GM21515 (cell line): ENCODE results near the gene MAPK6.
A peak's percentile ranks its signal among the peaks of the same experiment; 100 is the strongest.

Experiments used
- ATAC-seq: cut with Tn5 transposase; IDR thresholded peaks from one replicate; pipeline ENCODE4 v1.9.1; 2021; ENCODE audit not compliant: unreplicated experiment

The MAPK6 gene

DNA sequence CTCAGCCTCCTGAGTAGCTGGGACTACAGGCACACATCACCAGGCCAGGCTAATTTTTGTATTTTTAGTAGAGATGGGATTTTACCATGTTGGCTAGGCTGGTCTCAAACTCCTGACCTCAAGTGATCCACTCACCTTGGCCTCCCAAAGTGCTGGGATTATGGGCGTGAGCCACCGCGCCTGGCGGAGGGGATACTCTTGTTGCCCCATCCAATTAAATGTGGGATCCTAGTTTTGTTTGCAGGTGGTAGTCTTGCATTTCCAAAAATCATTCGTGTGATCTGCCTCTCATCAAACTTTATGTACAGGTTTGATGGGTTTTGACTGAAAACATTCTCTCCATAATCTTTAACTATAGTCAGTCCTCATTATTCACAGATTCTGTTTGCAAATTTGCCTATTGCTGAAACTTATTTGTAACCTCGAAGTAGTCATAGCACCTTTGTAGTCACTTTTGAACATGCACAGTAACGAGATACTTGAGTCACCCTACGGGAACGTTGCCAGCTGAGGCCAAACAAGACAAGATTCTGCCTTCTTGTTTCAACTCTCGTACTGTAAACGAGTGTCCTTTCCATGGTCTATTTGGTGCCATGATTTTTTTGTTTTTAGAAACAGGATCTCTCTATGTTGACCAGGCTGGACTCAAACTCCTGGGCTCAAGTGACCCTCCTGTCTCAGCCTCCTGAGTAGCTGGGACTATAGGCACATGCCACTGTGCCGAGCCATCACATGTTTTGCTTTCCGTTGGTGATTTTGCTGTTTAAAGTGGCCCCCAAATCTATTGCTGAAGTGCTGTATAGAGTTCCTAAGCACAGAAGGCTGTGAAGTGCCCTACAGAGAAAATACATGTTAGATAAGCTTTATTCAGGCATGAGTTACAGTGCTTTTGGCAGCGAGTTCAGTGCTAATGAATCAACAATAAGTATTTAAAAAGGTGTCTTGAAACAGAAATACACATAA, 8.1 kb upstream of the MAPK6 start:
- no peak for ATAC-seq

DNA sequence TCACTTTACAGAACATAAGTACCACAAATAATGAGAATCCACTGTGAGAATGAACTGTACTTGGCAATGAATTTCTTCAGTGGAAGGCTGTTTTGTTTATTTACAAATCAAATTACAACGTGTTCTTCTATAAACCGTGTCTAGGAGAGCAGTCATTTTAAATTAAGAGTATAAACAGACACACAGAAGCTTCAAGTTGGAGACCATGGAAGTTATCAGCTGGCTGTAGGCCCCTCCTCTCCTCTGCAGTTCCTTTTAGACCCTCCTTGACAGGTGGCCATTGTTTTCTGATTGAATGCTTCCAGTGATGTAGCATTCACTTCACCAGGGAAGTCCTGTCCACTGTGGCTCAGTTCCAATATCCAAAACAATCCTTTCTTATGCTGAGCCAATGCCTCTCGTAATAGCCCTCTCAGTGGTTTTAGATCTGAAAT, 7.3 kb upstream of the MAPK6 start:
- no peak for ATAC-seq

DNA sequence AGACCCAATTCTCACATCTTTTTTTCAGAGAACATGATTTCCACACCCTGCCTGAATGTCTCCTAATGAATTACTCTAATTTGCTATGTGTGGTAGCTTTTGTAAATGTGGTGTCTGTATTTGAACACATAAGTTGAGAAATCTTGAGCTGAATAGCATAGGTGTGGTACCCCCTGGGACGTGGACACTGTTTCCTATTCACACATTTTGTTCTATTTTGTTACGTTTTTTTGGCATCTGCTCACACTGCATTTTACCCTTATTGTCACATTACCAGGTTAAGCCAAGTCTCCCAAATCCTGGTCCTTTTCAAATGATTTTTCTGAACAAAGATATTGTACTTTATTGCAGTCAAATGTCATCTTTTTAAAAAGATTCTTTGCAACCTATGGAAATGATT, 6.8 kb upstream of the MAPK6 start:
- no peak for ATAC-seq

DNA sequence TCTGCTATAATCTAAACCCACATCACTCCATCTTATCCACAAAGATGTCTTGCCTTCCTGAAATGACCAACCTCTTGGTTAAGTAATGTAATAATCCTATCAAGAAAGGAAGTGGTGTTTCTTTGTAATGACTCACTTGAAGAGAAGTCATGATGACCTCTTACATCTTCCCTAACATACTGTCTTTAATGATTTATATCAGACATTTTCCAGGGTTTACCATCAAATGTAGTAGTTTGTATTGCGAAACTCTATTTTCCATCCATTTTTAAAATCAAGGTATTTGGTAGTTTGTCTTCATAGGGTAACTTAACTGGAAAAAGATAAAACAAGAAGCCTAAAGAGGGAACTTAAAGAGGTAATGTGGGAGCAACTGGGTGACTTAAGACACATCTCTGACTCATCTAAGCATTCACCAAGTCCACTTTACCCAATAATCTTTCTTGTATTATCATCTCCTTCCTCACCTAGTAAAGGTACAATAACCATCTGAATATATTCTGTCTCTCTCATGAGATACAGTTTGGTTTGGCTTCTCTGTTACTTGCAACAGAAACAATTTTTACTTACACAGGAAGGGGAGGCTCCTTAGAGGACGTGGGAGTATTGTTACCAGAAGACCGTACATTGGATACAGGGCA, 5.7 kb upstream of the MAPK6 start:
- no peak for ATAC-seq

DNA sequence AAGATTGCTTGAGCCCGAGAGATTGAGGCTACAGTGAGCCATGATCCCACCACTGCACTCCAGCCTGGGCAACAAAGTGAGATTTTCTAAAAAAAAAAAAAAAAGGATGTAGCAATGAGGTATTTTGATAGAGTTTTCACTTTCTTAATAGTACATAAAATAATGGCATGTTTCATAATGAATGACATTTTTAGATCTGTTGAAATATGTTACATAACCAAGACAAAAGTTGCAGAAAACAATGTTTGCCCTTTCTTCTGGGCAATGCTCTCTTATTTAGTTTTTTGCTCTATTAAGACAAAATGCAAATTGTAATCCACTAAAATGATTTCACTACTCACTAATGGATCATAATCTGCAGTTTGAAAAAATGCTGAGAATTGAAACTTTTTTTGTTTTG, 4.4 kb upstream of the MAPK6 start:
- no peak for ATAC-seq

DNA sequence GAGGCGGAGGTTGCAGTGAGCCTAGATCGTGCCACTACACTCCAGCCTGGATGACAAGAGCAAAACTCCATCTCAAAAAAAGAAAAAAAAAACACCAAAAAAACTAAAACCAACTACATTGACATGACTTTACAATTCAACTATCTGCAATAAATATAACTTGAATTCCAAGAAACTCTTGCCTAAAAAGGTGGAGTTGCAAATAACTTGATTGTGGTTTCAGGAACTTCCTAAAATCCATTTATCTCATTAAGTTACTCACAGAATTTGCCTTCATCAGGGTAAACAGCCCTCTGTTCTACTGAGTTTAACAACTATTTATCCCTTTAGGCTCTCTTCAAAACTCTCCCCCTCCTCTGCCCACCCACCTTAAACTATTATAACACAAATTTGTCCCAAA, 2.7 kb upstream of the MAPK6 start:
- ATAC-seq, result no peak

DNA sequence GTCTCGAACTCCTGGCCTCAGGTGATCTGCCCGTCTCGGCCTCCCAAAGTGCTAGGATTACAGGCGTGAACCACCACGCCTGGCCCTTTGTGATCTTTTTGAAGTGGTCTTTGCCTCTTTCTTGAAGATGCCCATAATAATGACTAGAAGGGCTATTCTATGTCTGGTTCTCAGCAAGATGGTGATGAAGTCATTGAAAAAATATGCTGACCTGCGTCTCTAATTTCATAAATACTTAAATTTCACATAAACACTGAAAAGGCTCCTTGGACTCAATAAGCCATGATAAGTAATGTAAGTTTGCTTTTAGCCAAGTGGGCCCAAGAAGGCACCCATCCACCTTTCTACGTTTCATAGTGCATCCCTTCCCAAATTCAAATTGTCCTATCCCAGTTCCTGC, 775 bp upstream of the MAPK6 start:
- no peak for ATAC-seq

DNA sequence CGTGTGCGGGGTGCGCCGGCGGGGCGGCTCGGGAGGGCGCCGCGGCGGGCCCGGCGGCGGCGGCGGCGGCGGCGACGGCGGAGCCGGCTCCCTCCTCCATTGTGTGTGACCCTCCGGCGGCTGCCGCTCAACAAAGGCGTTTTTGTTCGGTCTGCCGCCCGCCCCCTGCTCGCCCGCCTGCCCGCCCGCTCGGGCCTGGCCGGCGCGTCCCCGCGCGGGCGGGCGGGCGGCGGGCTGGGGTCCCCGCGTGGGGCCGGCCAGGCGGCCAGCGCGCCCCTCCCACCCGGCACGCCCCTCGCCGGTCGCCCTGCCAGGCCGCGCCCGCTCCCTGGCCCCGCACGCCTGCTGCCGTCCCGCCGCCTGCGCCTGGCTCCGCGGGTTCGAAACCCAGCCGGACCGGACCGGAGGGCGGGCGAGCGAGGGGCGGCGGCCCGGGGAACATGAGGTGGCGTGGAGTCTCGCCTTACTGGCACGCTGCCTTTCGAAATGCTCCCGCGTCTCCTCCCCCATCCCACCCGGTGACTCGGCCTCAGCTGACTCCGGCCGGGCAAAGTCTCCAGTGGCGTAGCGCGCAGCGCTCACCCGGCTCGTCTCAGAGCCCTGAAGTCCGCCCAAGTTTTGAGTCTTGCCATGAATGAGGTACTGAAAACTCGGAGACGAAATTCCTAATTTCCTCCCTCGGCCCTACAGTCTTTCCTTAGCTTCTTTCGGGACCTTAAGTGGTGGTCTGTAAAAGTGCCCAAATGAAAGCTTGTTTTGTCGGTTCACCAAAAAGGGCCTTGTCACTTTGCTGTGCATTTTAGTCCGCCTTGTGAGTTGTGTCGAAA, 588 bp downstream of the MAPK6 start:
- peak; percentile 44 for ATAC-seq

DNA sequence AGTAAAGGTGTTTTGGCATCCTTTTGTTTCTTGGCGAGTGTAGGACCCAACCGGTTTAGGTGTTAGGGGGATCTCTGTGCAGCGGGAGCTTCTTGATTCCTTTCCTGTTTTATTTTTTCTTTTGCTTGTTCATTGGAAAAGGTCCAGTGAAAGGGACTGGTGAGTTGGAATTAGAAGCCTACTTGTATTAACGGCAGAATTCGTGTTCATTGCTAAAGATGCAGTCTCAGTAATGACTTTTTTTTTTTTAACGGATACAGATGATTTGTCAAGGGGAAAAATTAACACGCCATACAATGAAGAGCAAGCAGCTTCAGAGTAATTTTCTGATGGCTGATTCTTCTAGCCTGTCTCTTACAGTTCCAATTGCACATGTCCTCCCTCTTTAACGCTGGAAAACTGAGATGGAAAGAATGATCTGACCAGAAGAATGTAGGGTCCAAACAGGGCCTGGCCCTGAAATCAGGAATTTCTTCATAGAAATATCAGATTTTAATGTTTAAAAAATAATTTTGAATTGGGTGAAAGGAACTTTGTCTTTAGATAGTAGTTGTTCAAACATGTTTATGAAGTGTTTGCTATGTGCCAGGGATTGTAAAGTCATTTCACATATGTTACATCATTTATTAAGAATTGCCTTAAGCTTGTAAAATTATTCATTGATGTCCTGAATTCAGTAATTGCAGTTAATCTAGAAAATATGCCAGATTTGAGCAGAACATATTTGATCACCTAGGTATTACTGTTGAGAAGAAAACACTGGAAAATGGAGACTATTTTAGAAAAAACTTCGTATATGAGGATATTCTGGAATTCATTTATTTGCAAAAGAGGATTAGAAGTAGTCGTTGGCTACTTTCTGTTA, 1.4 kb downstream of the MAPK6 start:
- no peak for ATAC-seq

DNA sequence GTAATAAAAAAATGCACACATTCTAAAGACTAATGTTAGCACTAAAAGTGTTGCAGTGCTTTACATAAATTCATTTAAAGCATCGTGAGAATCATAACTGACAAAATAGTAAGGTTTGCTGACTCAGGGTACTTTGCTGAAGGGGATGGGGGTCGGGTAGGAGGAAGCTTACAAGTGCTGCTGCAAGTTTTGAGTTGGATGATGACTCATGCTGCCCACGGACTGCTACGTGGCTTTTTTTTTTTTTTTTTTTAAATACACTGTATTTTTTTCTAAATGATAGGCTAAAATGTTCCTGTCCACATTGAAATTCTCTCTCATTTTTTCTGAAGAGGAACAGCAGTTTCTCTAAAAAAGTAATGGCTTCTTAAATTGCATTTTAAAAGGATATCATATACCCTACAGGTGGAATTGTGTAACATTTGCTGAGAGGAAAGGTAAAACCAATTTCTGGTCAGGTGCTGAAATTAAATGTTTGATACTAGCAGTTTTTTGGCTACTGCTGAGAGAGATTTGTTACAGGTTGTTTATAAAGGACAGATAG, 2.2 kb downstream of the MAPK6 start:
- no peak for ATAC-seq

DNA sequence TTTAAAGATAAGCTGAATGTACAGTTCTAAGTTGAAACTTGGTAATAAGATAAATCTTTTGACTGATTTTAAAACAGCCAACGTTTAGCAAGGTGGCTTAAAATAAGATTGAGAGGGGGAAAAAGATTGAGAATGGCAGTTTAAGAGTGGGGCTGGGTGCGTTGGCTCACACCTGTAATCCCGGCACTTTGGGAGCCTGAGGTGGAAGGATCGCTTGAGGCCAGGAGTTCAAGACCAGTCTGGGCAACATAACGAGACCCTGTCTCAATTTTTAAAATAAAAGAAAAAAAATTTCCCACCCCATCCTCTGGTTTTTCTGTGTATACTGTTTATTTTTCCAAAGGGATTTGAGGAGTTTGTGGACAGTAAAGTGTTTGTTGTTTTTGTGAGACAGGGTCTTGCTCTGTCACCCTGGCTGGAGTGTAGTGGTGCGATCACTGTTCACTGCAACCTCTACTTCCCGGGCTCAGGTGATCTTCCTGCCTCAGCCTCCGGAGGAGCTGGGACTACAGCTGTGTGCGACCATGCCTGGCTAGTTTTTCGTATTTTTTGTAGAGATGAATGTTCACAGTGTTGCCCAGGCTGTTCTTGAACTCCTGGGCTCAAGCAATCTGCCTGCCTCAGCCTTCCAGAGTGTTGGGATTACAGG, 3.0 kb downstream of the MAPK6 start:
- no peak for ATAC-seq

DNA sequence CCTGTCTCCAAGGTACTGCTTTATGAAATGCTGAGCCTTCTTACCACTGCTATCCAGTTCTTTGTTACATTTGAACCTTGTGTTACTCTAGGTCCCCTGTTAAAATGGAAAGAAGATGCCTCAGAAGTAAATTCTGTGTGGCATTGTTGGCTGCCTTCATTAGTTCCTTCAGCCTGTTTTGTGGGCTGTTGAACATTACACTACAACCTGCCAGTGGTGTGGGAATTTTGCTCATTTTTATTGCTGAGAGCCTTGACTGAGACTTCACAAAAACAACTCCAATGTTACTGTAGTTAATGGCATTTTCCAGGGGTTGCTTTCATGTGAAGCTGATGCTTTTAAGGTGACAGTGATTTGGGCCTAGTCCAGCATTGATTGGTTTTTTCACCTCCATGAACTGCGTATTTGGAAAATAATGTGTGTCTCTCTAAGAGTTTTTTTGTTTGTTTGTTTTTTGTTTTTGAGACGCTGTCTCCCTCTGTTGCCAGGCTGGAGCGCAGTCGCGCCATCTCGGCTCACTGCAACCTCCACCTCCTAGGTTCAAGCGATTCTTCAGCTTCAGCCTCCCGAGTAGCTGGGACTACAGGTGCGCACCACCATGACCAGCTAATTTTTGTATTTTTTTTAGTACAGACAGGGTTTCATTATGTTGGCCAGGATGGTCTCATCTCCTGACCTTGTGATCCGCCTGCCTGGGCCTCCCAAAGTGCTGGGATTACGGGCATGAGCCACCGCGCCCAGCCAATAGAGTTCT, 4.3 kb downstream of the MAPK6 start:
- ATAC-seq, result no peak

DNA sequence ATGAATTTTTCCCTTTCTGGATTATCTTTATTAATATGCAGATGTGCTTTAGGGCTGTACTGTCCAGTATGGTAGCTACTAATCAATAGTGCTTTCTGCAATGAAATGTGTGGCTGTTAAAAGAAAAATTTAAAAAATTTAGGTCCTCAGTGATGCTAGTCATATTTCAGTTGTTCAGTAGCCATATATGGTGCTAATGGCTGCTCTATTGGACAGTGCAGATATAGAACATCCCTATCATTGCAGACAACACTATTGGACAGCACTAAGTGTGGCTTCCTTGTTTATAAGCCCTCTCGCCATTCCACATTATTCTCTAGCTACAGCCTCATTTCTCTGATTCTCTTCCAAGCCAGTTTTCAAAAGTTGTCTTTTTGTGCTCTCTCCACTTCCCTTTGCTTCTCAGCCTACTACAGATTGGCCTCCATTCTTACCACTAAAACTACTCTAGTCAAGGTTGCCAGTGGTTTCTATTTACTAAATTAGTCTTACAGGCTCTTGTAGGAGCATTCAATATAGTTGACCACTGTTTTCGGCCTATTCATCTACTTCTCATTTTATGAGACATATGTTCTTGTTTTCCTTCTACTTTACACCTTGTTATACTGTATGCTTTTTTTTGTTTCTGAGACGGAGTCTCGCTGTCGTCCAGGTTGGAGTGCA, 9.5 kb downstream of the MAPK6 start:
- ATAC-seq, result no peak

DNA sequence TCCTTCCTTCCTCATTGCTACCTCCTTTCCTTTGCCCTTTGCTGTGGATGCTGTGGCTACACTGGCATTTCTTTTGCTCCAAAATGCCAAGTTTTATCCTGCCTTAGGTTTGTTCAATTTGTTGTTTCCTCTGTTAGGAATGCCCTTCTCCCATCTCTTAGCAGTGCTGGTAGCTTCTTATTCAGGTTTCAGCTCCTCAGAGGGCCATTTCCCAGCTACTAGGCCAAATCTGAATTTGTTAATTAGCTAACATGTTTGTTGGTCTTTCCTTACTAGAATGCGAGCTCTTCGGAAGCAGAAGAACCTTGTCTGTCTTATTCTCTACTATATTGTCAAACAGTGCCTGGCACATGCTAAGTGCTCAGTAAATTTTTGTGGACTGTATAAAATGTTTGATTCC, 11.0 kb downstream of the MAPK6 start:
- no peak for ATAC-seq

DNA sequence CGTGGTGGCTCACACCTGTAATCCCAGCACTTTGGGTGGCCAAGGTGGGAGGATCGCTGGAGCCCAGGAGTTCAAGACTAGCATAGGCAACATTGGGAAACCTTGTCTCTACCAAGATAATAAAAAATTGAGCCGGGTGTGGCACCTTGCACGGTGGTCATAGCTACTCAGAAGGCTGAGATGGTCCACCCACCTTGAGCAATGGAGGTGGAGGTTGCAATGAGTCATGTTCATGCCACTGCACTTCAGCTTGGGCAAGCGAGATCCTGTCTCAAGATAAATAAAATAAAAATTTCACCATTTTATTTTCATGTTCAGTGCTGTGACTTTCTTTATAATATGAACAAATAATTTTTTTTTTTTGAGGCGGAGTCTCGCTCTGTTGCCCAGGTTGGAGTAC, 12.5 kb downstream of the MAPK6 start:
- ATAC-seq, result no peak

DNA sequence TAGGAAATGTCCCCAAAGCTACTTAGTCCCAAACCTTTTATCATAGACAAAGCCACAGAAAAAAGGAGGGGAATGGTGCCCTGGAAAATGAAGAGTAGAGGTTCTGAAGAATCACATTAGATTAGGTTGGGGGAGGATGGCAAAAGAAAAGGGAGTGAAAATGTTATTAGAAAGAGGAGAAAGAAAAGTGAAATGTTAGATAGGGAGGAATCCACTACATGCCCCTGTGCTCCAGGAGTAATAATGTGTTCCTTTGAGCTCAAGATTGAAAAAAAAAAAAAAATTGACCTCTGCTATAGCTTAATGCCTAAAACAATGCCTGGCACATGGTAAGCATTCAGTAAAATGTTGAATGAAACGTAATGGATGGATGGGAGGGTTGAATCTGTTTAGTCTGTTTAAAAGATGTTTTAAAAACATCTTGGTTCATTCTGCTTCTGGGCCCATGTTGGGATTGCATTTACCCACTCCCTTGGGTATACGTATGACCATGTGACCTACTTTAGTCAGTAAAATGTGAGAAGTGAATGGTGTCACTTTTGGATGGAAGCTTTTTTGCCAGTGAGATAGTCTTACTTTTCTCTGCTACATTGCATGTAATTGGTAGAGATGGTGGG, 19.0 kb downstream of the MAPK6 start:
- no peak for ATAC-seq

DNA sequence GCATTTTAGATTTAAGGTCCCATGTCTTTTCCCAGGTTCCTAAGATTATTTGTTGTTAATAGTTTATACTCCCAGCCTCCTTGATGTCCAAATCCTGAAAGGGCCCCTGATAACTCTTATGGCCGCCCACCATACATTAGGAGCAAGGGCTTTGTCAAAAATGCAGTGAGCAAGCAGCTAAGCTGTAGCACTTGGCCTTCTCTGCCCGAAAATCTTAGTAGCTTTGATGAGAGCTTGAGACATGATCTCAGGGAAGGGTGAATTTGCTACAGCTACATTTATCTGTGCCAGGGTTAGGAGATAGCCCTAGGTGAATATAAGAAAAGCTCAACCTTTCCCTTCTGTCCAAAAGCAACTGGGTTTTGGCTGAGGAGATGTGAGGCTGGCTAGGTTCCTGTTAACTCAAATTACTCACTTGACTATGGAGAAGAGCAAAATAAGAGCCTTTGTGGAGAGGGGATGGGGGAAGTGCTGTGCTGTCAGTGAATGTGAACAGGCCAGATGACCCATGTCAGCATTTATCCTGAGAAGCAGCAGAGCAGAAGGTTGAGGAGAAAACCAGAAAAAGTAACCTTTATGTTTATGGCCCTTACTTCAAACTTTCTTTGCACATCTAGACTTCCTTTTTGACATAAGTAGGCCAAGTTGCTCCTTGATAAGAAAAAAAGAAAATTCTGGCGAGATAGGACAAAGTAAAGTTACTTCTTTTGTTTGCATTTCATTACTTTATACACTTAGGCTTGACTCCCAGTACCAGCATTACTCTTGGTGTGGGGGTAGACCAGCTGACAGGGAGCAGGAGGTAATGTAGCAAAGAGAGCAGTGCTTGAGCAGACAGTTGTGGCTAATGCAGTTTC, 21.1 kb downstream of the MAPK6 start:
- no peak for ATAC-seq
